Measurements from ENCODE around the gene MRPL23.

- no peak for TF ChIP-seq CTCF (conservative IDR thresholded peaks at IDR 0.05; ENCODE audit: low read depth, low read length)
- no peak for TF ChIP-seq EZH2 (IDR thresholded peaks at IDR 0.05; ENCODE audit: borderline replicate concordance, low read depth, low read length, poor library complexity, severe bottlenecking)
These were observed 20.7 kb upstream of the MRPL23 start for GRCh38 chr11:1926156-1927025.
